Middle frontal gyrus (tissue), 1 donor: ENCODE data around the gene HERC3.
"Not testable (repeated sequence)": the region's sequence is repeated elsewhere in the genome, so short reads cannot be mapped to it uniquely, and the experiment has no call there.

Experiments
- DNase-seq: peaks from one replicate; pipeline ENCODE4 v3.0.0-alpha.2; 2015; ENCODE audit warnings: low spot score; ENCODE audit errors: extremely low spot score

HERC3 gene

DNA sequence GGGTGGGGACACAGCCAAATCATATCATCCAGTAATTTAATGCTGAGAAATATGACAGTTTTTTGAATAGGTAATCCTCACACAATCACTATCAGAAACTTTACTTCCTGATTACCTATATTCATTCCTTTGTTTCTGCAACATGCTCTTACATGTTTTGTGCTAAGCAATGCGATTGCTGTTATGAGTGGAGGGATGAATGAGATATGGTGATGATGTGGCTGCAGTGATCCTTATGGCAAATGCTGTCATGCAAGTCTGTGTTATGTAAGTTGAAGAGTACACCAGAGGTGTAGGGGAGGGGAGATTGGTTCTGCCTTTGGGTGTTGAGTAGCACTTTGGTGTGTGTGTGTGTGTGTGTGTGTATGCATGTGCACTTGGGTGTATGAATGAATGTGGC is 14.6 kb downstream of the HERC3 start:
- no peak for DNase-seq

DNA sequence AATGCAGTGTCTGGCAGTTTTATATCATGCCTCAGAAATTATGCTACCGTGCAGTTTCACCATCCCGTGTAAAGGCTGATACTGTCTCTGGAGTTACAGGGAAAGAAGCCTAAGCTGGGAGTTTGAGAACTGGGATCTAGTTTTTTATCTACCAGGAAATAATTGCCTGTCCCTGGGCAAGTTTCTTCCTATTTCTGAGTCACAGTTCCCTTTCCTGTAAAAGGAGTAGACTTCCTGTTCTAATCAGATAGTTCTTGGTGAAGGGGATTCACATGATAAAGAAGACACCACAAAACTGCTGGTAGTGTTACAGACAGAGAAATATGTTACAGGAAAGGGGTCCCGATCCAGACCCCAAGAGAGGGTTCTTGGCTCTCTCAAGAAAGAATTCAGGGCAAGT is 17.1 kb downstream of the HERC3 start:
- DNase-seq: no peak

DNA sequence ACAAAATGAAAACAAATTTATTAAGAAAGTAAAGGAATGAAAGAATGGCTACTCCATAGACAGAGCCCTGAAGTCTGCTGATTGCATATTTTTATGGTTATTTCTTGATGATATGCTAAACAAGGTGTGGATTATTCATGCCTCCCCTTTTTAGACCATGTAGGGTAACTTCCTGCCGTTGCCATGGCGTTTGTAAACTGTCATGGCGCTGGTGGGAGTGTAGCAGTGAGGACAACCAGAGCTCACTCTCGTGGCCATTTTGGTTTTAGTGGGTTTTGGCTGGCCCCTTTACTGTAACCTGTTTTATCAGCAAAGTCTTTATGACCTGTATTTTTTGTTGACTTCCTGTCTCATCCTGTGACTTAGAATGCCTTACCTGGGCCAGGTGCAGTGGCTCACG is 17.5 kb downstream of the HERC3 start:
- DNase-seq: not testable (repeated sequence)

DNA sequence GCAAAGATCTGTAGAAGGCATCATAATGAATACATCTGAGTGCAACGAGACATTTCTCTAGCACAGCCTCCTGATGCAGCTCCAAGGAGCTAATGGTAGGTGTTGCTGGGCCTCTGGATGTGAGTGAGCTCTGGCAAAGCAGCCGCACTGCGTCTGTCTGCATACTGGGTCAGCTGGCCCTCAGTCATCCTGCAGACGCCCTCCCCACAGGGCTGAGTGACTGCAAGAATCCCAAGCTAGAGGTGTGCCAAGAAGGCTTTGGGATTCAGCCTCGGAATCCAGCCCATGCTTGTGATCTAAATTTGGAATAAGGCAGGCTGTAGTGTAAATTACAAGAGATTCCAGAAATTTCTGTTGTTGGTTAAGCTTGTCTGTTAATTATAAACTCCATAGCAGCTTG is 18.5 kb downstream of the HERC3 start:
- no peak for DNase-seq

DNA sequence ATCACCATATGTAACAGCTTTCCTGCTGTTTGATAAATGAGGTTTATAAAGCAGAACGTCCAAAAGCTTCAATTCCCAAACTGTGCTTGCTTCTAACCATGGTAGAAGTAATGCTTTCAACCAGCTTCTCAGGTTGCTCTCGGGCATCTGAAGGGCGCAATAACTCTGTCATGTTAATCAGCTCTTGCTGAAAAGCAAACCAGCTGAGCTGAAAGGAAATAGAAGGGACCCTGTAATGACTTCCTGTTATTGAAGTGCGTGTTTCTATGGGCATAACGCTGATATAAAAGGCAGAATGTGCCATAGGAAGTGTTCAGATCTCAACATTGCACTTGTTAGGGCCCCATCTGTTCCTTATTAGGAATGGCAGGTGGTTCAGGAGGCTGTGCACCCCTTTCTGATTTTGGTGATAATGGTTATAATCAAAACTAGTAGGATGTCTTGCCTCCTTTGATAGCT is 21.2 kb downstream of the HERC3 start:
- no peak for DNase-seq

DNA sequence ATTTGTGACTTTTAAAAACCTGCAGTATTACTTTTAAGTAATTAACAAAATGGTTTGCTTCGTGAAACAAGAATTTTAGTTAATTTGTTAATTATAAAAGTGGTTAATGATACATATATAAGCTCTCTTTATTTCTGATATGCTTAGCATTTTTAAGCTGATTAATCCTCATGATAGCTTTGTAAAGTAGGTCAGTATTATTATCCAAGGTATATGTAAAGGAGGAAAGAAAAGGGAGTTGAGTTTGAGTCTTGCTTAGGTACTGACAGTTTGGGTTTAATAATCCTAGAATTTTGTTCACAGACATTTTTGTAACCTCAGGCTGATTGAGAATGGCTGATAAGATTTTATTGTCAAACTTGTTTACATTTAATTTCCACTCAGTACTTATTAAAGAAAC is 21.8 kb downstream of the HERC3 start:
- DNase-seq: no peak

DNA sequence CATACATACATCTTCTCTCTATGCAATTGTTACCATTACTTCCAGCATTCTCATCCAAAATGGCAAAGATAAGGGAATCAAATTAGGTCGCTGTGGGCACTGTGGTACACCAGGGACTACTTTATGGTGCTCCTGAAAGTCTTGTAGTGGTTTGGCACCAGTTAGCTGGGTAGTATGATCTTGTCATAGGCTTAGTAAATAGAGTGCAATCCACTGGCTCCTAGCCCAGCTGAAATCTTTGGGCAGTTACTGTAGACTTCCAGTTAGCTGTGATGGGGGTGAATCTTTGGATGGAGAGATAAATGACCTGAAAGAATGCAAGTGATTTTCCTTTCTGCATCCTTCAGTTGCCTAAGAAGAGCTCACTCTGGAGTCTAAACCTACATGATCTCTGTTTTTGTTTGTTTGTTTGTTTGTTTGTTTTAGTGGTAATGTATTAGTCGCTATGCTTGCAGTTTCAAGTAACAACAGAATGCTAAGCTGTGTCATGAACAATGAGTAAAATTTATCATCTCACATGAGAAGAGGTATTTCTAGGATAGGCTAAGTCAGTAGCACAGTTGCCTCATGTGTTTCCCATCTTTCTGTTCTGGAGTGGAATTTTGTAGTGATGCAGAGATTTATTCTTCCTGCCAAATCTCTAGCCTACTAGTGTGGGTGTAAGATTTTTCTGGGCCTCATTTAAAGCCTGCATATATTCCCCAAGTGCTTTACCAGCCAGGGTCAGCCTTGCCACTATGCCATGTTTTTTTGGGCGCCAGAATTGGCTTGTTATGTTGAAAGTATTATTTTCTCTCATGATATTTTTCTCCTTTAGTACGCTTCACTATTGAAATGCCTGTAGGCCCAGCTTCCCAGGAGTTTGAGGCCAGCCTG is 24.2 kb downstream of the HERC3 start:
- DNase-seq: peak; percentile 41

DNA sequence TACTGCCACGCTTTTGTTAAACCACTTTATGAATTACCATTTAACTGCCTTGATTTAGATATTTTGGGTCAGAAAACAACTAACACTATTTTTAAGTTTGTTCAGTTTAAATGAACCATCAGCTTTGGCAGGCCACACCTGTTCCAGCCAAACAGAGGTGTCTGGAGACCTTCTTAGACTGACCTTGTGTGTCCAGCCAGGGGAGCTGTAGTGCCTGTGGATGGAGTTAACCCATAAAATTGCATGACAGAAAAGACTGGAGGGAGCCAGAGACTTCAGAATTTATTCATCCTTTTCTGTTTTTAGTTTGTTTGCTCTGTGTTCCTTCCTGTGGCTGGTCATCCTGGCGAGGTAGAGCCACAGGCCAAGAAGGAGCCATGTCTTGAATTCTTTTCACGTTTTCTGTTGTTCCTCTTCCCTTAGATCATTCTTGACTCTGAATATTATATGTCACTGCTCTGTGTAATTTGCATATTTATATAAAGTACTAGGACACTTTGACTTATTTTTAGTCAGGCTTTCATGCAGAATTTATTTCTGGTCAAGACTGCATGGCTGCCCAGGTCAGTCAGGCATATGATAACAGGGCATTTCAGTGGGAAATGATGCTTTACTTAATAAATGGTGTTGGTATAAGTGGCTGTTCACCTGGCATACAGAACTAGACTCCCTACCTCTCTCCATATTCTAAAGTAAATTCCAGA is 26.7 kb downstream of the HERC3 start:
- no peak for DNase-seq

DNA sequence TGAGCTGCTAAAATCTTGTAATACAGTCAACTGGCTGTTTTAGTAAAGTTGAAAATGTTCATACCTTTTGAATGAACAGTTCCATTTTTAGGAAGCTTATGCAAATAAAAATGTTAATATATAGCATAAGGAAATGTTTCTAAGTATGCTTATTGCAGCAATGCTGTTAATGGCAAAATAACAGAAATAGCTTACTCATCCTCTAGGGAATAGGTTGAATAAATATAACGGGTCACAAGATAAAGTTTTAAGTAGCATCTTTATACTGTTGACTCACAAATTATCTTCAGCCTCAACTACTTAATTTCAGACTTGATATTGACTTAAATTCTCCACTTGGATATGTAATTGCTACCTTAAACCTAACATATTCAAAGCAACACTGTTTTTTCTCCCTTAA is 27.7 kb downstream of the HERC3 start:
- no peak for DNase-seq

DNA sequence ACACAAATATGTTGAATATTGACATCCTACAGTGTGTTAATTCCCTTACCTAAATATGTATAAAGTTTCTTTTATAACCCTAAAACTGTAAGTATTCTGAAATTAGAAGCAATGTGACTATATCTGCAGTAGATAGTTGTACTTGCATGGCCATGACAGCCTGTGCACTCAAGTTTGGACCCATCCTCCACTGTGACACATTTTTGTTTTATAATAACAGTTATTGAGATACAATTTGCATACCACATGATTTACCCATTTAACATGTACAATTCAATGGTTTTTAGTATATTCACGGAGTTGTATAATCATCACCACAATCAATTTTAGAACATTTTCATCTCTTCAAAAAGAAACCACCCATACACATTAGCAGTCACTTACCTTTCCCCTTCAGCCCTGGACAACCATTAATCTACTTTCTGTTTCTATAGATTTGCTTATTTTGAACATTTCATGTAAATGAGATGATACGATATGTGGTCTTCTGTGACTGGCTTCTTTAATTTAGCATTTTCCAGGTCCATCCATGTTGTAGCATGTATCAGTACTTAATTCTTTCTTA is 29.6 kb downstream of the HERC3 start:
- DNase-seq: no peak

DNA sequence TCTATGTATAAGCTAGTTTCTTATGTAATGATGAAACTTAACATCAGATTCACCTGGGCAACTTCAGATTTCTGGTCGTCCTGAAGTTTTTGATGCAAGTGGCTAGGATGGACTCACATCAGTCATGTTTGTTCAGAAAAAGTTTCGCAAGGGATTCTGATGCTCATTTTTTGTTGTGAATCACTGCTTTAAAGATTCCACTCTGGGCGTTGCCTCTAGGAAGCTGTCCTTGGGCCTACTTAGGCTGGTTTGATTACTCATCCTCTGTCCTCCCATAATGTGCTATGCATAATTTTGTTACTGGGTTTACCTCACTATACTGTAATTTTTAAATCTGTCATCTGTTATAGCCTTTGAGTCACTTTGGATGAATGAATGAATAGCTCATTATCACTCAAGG is 30.8 kb downstream of the HERC3 start:
- DNase-seq: no peak

DNA sequence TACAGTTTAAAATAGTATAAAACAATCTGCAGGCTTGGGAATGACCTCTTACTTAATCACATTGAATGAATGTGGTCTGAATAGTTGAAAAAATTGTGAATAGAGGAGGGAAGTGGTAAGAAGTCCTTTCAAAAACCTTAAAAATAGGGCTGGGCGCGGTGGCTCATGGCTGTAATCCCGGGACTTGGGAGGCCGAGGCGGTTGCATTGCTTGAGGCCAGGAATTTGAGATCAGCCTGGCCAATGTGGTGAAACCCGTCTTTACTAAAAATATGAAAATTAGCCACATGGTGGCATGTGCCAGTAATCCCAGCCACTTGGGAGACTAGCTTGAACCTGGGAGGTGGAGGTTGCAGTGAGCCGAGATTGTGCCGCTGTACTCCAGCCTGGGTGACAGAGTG is 36.5 kb downstream of the HERC3 start:
- DNase-seq: no peak

DNA sequence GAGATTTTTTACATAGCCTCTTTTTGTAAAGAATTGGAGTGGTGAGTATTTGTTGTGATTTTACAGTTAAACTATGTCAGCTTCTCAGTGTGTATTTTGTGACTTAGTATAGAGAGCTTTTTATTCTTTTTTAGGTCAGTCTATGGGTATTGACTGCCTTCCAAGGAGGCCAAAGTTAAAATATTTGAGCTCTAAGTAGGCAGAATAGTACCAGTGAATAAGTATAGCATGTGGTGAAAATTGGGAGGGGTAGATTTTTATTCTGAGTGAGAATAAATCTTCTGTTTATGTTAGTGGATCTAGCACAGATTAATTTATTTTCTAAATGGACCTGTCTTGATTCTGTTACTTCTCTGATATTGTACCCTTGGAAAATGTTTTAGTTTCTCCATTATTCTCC is 37.5 kb downstream of the HERC3 start:
- DNase-seq: no peak

DNA sequence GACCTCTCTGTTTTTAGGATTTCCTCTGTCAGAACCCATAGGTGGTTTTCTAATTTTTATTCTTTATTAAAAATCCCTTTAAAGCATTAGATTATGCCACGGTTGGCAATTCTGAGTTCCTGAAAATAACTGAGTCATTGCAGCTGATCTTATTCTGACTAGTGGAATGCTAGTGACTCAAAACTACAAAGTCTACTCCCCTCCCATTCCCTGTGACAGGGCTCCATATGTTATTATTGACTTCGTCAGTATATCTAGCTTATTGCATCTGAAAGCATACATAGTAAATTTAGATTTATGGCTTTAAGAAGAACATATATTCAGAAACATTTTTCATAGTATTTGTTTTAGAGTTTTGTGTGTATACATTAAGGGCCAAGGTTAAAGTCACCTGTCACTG is 38.5 kb downstream of the HERC3 start:
- DNase-seq: no peak

DNA sequence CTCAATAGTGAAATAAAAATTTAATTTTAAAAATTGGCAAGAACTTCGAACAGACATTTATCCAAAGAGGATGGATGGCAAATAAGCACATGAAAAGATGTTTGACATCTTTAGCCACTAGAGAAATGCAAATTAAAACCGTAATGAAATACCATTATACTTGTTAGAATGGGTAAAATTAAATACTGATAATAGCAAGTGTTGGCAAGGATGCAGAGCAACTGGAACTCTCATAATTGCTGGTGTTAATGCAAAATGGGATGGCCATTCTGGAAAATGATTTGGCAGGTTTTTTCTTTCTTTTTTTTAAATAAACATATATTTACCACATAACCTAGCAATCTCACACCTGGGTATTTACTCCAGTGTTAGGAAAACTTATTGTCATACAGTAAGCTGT is 51.7 kb downstream of the HERC3 start:
- no peak for DNase-seq

DNA sequence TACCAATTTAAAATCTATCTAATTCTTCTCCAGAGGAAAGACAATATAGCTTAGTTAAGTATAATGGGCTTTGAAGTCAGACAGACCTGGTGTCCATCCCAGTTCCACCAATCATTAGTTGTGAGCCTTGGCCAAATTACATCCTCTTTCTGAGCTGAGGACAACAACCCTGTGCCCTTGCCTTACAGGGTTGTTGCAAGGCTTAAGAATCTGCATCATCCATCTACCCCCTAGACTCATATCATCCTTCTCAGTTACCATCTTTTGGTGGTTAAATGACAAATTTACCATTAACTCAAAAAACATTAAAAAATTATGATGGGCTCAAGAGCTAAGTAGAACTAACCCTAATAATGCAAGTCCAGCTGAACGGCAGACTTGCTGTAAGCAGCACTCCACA is 53.7 kb downstream of the HERC3 start:
- DNase-seq: no peak

DNA sequence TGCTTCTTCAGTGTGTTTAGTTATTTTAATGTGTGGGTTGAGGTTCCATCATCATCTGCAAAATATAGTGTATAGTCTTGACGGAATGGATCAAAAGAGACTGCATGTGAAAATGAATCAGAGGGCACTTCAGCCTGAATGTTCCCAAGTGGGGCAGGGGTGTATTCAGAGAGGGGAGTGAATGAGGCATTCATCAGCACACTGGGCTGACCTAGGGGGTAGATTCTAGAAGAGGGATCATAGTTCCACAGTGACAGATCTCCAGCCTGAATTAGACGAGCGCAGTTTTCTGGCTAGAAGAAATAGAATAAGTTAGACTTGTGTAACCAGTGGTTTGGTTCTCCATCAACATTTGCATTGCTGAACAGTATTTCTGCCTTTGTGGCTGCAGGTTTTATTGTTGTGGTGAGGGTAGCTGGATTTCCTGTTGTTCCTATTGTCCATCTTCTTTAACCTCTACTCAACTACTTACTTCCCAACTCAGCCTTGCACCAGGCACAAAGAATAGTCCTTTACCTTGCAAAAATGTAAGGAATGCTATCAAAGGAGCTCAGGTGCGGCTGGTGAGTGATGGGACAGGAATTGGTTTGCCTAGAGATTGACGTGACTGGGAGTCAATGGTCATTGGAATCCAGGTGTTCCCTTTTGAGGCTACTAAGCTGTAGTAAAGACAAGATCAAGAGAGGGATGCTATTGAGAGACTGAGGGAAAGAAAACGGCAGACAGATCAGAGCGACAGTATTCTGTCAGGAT is 54.4 kb downstream of the HERC3 start:
- no peak for DNase-seq

DNA sequence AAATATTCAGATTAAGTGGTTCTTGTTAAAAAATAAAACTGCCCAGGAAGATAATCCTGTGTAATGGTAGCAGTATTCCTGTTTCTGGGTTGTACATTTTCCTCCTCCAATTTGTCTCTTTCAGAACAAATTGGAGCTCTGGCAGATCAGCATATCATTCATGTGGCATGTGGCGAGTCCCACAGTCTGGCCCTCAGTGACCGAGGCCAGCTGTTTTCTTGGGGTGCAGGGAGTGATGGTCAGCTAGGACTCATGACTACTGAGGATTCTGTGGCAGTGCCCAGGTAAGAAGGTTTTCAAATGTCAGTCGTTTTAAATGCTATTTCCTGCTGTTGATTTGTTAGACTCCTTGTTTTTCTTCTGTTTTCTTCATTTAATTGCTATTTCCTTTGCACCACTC is 57.4 kb downstream of the HERC3 start:
- no peak for DNase-seq

DNA sequence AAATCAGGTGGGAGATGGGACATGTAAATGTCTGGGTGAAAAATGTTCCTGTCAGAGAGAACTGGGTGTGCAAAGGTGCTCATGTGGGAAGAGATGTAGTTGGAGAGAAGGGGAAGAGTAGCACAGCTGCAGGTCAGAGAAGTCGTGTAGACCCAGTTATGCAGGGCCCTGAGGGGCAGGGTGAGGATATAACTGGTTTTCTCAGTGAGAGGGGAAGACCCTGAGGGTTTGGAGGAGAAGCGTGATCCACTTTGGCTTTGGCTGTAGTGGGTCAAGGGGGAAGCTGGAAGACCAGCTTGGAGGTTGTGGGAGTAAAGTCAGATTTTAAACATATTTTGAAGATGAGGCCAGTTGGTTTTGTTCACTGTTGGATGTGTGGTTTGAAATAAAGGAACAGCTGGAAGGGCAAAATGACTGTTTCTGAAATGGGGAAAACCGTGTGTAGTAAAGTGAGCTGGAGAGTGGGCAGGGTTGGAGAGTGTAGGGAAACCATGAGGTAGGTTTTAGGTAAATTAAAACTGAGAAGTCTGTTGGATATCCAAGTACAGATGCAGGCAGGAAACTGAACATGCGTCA is 61.2 kb downstream of the HERC3 start:
- DNase-seq: no peak

DNA sequence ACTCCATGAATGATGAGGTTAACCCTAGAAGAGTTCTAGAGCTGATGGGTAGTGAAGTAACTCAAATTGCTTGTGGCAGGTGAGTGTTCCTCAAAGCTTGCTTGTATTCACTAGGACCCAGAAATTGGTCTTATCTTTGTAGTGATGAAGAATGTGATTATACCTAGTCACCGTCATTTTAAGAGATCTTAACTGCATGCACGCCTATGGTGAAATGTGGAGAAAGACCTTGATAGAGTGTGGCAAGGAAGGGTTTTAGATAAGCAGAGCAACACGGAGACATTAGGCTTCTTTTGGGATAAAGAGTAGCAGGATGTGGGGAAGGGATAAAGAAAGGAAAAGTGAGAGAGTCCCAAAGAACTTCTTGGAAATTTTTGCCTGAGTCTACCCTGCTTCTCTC is 62.9 kb downstream of the HERC3 start:
- no peak for DNase-seq
